Testis (tissue), 3 donors: ENCODE measurements around the gene MYRF. TPM values are rescaled to one million over a fixed set of nuclear protein-coding genes. Genes with fewer than 3 reads are reported as not detected.

Experiments
- DNase-seq: peaks from one replicate; pipeline ENCODE4 v3.0.0-alpha.2; 2019
- H3K27ac ChIP-seq, 2 donors: fragments of 200-600 bp; sonication (generic); one replicate each; pipeline ENCODE4 v1.5.1; 2019
- H3K27me3 ChIP-seq: fragments of 200-600 bp; sonication (generic); one replicate; pipeline ENCODE4 v1.5.1; 2019
- H3K36me3 ChIP-seq: fragments of 200-600 bp; sonication (generic); one replicate; pipeline ENCODE4 v1.5.1; 2017; ENCODE audit warnings: low read depth; ENCODE audit errors: missing control alignments
- H3K4me1 ChIP-seq: fragments of 200-600 bp; sonication (generic); one replicate; pipeline ENCODE4 v1.5.1; 2019
- H3K4me3 ChIP-seq, 2 donors: fragments of 200-600 bp; sonication (generic); one replicate each; pipeline ENCODE4 v1.5.1; 2017 to 2019
- H3K9me3 ChIP-seq: fragments of 200-600 bp; sonication (generic); one replicate; pipeline ENCODE4 v1.5.1; 2017
- POLR2A ChIP-seq: fragments of 450-650 bp; IDR thresholded peaks from one replicate; pipeline ENCODE4 v1.6.1; 2017; ENCODE audit warnings: antibody characterized with exemption, mild to moderate bottlenecking, moderate library complexity
- WGBS, 2 donors: methylation state at CpG; one replicate each; pipeline ENCODE4 v1.1.5; 2018; 5-methylcytosine and 5-hydroxymethylcytosine counted together
- intact Hi-C: fragments of 100-400 bp; cut with DNase I; formaldehyde crosslinking; loops from one replicate; pipeline ENCODE4 v1.15.1; 2023; ENCODE audit warnings: low total_unique reads
- polyA plus RNA-seq: library from polyadenylated mRNA; stranded (reverse); fragments of 350-450 nt; fragmentation: Illumina TruSeq; extraction: RNeasy Lipid Tissue Mini Kit (QIAGEN cat#74804); gene quantifications from one replicate; pipeline ENCODE4 v1.2.3, GENCODE V29; 2014; ENCODE audit warnings: low read depth, low replicate concordance; ENCODE audit not compliant: insufficient read depth
- total RNA-seq, 2 donors: library from RNA; depleted of rRNA; stranded (reverse); fragments of >200 nt; gene quantifications; one replicate each; pipeline ENCODE4 v1.2.3, GENCODE V29; 2016
- TF ChIP-seq, protein P1 (sequence below), 3 experiments: fragments of 450-650 bp in 2 of 3; fragments of 200-600 bp in 1 of 3; sonication (generic) in 1 of 3; IDR thresholded peaks; one replicate each; pipeline ENCODE4 v1.5.1; 2016 to 2019; ENCODE audit warnings: antibody characterized with exemption in 3 of 3, mild to moderate bottlenecking in 2 of 3, moderate library complexity in 1 of 3

MYRF gene
- total and polyA plus RNA-seq, 3 donors from 2014 or later, result 9.2 to 15.2 (median 10.7) TPM

DNA sequence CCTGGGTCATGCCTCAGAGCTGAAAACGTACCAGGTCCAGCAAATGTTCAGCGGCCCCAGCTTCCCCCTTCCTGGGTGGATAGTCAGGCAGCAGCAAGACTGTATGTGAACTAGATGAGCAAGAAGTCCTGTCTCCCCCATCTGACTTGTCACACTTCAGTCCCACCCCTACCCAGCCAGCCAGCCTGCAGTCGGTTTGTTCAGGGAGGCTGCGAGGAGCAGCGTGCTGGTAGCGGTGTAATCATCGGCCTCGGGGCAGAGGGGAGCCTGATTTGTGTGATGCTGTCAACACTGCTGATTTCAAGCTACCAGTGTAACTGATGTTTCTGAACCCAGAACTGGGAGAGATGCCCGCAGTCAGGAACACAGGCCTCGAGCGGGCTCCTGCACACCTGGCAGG is 30.4 kb downstream of the MYRF start:
- Histone ChIP-seq H3K4me1 (peaks cover 1% of the 10 kb centered on the region), H3K4me3 (no peak overlapping the region), H3K27ac (no peak overlapping the region), H3K9me3 (no peaks in the 10 kb centered on the region), H3K36me3 (no peaks in the 10 kb centered on the region), H3K27me3 (no peaks in the 10 kb centered on the region)
- TF ChIP-seq, protein P1, sequence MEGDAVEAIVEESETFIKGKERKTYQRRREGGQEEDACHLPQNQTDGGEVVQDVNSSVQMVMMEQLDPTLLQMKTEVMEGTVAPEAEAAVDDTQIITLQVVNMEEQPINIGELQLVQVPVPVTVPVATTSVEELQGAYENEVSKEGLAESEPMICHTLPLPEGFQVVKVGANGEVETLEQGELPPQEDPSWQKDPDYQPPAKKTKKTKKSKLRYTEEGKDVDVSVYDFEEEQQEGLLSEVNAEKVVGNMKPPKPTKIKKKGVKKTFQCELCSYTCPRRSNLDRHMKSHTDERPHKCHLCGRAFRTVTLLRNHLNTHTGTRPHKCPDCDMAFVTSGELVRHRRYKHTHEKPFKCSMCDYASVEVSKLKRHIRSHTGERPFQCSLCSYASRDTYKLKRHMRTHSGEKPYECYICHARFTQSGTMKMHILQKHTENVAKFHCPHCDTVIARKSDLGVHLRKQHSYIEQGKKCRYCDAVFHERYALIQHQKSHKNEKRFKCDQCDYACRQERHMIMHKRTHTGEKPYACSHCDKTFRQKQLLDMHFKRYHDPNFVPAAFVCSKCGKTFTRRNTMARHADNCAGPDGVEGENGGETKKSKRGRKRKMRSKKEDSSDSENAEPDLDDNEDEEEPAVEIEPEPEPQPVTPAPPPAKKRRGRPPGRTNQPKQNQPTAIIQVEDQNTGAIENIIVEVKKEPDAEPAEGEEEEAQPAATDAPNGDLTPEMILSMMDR (IDR thresholded peaks at IDR 0.05), result no peak
- no peak for TF ChIP-seq POLR2A
- no peak for DNase-seq
- 86 to 89% methylated on average over 9 to 11 of the region's 11 CpGs for WGBS, 2 donors
- intact Hi-C loops, result no loop called here

DNA sequence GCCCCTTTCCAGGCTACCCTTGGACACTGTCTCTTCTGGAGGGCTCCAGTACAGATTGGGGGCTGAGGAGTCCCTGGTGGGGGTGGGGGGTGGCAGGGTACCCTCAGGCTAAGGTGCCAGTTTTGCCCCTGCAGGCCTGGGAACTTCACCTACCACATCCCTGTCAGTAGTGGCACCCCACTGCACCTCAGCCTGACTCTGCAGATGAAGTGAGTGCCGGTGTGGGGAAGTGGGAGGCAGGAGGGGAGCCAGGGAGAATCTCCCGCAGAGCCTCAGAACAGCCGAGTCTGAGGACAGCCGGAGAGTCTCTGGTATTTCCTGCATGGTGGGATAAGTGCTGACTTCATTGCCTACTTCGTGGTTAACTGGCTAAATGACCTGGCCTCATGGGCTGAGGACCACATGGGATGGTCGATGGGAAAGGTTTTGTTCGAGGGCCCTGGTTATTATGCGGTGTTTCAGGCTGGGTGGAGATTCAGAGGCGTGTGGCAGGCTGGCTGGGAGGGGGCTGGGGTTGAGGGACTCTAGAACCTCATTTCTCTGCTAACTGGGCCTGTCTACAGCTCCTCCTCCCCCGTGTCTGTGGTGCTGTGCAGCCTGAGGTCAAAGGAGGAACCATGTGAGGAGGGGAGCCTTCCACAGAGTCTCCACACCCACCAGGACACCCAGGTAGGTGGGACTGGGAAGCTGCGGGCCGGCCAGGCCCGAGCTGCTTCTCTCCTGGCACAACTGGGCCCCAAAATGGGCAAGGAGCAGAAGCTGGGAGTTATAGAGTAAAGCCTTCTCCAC is 31.5 kb downstream of the MYRF start:
- no peaks in the 10 kb centered on the region for H3K27me3 ChIP-seq
- WGBS, 2 donors, result 70% methylated on average over 13 of the region's 13 CpGs
- no peaks in the 10 kb centered on the region for H3K36me3 ChIP-seq
- DNase-seq, result no peak
- no peaks in the 10 kb centered on the region for H3K9me3 ChIP-seq
- TF ChIP-seq, protein P1 (IDR thresholded peaks at IDR 0.05), result no peak
- intact Hi-C loops, result no loop called here
- H3K27ac ChIP-seq, result no peak overlapping the region
- H3K4me1 ChIP-seq, result no peaks in the 10 kb centered on the region
- H3K4me3 ChIP-seq, result no peak overlapping the region

DNA sequence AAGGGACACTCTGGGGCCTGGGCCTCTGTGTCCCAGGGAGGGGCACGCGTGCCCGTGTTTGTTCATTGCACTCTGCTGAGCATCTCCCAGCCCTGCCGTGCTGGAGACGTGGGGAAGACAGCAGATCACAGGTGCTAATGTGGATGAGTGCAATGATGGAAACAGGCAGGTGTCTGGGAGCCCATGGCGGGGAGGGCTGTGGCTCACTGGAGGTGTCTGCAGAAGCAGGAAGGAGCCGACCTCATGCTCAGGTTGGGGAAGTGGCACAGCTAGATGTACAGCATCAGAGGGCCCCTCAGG is 32.0 kb downstream of the MYRF start:
- no peak for TF ChIP-seq POLR2A
- TF ChIP-seq, protein P1 (IDR thresholded peaks at IDR 0.05), result no peak
- WGBS, 2 donors, result 87 to 88% methylated on average over 6 to 7 of the region's 7 CpGs
- H3K4me1 ChIP-seq, result no peaks in the 10 kb centered on the region
- no peak for DNase-seq
- intact Hi-C loops, result no loop called here
- H3K36me3 ChIP-seq, result no peaks in the 10 kb centered on the region
- no peak overlapping the region for H3K4me3 ChIP-seq
- no peaks in the 10 kb centered on the region for H3K27me3 ChIP-seq
- H3K27ac ChIP-seq, result no peak overlapping the region
- H3K9me3 ChIP-seq, result no peaks in the 10 kb centered on the region

DNA sequence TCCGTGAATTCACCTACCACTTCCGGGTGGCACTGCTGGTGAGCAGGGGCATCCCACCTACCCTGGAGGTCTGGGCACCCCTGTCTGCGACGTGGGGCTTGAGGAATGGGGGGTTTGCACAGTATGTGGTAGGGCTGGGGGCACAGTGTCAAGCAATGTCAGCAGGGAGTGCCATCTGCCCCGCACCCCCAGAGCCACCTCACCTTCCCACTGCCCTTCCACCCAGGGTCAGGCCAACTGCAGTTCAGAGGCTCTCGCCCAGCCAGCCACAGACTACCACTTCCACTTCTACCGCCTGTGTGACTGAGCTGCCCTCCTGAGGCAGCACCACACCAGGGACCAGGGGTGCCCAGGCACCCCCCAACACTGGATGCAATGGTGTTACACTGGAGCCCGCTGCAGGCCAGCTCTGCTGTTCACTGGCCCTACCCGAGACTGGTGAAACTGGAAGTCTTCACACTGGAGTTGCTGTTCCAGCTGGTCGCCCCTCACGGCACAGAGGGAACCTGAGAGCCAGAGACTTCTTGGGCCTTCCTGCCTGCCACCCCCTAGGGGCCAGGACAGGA is 33.5 kb downstream of the MYRF start:
- H3K36me3 ChIP-seq, result no peaks in the 10 kb centered on the region
- no peaks in the 10 kb centered on the region for H3K4me1 ChIP-seq
- intact Hi-C loops, result no loop called here
- 81% methylated on average over 11 of the region's 11 CpGs; no CpG with 5 or more reads in 1 of the 2 donors for WGBS, 2 donors
- no peaks in the 10 kb centered on the region for H3K27me3 ChIP-seq
- no peak overlapping the region for H3K27ac ChIP-seq
- H3K9me3 ChIP-seq, result no peaks in the 10 kb centered on the region
- no peak overlapping the region for H3K4me3 ChIP-seq
- TF ChIP-seq, protein P1 (IDR thresholded peaks at IDR 0.05), result no peak
- TF ChIP-seq POLR2A, result no peak
- no peak for DNase-seq
